Ectodermal cell (in vitro differentiated cells): ENCODE results near the gene VEGFB.

ENCODE experiments used
- H3K27ac ChIP-seq: 2 replicates; pipeline ENCODE4 v1.7.0; 2013; ENCODE audit warnings: mild to moderate bottlenecking, low read depth, low read length; ENCODE audit not compliant: insufficient read depth, poor library complexity, severe bottlenecking
- H3K27me3 ChIP-seq: 2 replicates; pipeline ENCODE4 v1.7.0; 2013; ENCODE audit warnings: mild to moderate bottlenecking, low read length; ENCODE audit not compliant: insufficient read depth, control insufficient read depth, poor library complexity, severe bottlenecking
- H3K36me3 ChIP-seq: one replicate; pipeline ENCODE4 v1.7.0; 2013; ENCODE audit warnings: low read length; ENCODE audit not compliant: control insufficient read depth, insufficient read depth
- H3K4me1 ChIP-seq: one replicate; pipeline ENCODE4 v1.7.0; 2013; ENCODE audit warnings: low read length; ENCODE audit not compliant: control insufficient read depth, insufficient read depth
- H3K4me3 ChIP-seq: 2 replicates; pipeline ENCODE4 v1.7.0; 2013; ENCODE audit warnings: low read depth, low read length, control low read depth; ENCODE audit not compliant: insufficient read depth
- H3K9me3 ChIP-seq: 2 replicates; pipeline ENCODE4 v1.7.0; 2013; ENCODE audit warnings: mild to moderate bottlenecking, low read length, moderate library complexity; ENCODE audit not compliant: control insufficient read depth
- WGBS, 2 experiments: methylation state at CpG; one replicate each; pipeline ENCODE4 v1.1.7; 2013; ENCODE audit warnings: missing lambda C conversion rate in 2 of 2; 5-methylcytosine and 5-hydroxymethylcytosine counted together

The VEGFB gene

DNA sequence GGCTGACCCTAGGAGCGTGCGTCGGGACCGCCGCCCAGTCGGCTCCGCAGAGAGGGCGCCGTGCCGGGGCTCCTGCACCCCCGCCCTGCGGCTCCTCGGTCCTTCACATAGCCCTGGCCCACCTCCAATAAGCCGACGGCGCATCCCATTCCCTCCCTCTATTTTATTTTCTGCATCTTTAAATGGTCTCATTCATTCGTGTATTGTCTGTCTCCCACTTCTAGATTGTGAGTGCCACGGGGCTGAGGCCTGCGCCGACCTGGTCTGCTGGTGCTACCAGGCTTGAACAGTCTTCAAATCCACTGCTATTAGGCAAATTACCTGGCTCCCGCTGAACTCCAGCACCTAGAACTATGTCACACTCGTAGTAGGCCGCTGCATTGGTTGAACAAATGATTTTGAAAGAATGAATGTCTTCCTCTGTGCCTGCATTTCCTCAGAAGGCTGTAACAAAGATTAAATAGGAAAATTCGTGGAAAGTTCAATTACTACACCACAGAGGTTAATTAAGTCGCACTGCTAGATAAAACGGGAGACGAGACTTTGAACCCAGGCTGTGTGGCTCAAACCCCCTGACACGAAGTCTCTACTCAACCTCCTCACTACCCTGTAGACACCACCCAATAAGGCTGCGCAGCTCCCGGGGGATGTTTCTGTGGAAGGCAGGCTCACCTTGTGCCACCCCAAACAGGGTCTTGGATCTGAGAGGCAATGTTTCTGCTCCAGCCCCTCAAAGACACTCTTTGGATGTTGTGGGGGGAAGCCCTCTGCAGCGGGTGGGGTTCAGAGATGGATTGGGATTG is 13.5 kb downstream of the VEGFB start:
- H3K36me3 ChIP-seq: peaks cover 5% of the 10 kb centered on the region
- peaks cover 27% of the 10 kb centered on the region for H3K4me1 ChIP-seq
- 41% methylated on average over 31 of the region's 31 CpGs for WGBS, 2 experiments
- H3K27me3 ChIP-seq: peaks cover 10% of the 10 kb centered on the region
- no peak overlapping the region for H3K27ac ChIP-seq
- H3K9me3 ChIP-seq: no peaks in the 10 kb centered on the region
- peak overlapping the region; percentile 77 for H3K4me3 ChIP-seq

DNA sequence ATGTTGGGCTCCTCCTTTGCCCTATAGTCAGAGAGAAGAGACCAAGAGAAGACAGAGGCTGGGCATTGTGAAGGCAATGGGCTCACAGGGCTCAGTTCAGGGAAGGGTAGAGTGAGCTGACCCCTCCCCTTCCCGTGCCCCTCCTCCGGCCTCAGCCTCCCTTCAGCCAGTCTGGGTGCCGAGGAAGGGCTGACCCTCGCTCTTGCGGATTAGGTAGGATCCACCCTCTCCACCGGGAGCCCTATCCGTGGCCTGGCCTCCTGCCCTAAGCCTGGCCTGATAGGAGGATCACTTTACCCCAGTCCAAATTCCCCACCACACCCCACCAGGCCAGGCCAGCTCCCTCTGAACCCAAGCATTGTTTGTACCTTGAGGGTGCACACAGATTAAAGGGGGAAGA is 14.2 kb downstream of the VEGFB start:
- H3K27ac ChIP-seq: no peak overlapping the region
- H3K9me3 ChIP-seq: no peaks in the 10 kb centered on the region
- peaks cover 27% of the 10 kb centered on the region for H3K4me1 ChIP-seq
- H3K27me3 ChIP-seq: peaks cover 10% of the 10 kb centered on the region
- peaks cover 1% of the 10 kb centered on the region for H3K36me3 ChIP-seq
- H3K4me3 ChIP-seq: no peak overlapping the region
- 33 to 41% methylated on average over 7 of the region's 7 CpGs for WGBS, 2 experiments

DNA sequence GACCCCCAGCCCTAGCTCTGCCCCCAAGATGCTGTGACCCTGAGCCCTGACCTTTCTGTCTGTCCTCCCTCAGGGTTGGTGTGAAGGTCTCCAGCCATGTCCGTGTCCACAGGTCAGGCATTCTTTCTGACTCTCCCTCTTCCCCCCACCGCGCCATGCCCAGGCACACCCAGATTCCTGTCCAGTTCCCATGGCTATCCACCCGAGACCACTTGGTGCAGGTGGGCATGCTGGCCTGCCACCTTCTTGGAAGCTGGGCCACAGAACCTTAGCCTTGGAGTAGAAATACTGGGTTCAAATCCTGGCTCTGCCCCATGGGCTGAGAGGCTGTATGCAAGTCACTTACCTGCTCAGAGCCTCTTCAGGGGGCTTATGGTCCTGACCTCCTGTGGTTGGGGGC is 14.7 kb downstream of the VEGFB start:
- WGBS, 2 experiments: 84 to 92% methylated on average over 4 of the region's 4 CpGs
- no peak overlapping the region for H3K4me3 ChIP-seq
- H3K36me3 ChIP-seq: no peaks in the 10 kb centered on the region
- peaks cover 27% of the 10 kb centered on the region for H3K4me1 ChIP-seq
- H3K9me3 ChIP-seq: no peaks in the 10 kb centered on the region
- H3K27me3 ChIP-seq: peaks cover 10% of the 10 kb centered on the region
- no peak overlapping the region for H3K27ac ChIP-seq

DNA sequence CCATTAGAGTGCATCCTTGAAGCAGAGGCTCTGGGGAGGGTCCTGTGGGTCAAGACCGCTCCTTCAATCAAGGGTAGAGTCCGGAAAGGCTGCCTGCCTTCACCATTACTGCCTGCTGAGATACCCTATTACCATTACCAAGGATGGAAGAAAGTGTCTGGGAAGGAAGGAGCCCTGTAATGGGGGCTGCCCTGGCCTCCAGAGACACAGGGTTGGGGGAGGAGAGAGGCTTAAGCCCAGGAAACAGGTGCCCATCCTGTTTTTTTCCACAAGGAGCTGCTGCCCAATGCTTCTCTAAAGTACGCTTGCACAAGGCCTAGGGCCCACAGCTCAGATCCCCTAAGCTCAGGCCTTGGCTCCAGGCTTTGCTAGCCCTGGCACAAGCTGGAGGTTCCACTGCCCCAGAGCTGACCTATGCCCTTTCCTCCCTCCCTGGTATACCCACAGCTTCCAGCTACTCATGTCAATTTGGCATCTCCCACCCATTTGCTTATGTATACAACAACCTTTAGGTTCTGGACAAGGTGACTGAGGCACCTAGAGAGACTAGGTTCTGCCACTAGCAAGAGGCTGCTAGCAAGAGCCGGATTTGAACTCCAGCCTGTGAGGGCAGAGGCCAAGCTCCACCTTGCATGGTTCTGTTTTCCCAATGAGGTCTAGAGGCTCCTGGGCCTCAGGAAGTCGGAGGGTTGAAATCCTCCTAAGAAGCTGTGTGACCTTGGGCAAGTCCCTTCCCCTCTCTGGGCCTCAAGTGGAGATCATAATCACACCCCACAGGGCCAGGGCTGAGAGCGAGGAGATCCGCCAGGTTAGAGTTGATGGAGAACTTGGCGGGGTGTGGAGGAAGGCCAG is 15.4 kb downstream of the VEGFB start:
- no peak overlapping the region for H3K27ac ChIP-seq
- peak overlapping the region; percentile 70 for H3K4me3 ChIP-seq
- H3K27me3 ChIP-seq: peaks cover 10% of the 10 kb centered on the region
- no peaks in the 10 kb centered on the region for H3K36me3 ChIP-seq
- H3K9me3 ChIP-seq: no peaks in the 10 kb centered on the region
- WGBS, 2 experiments: 65 to 71% methylated on average over 8 of the region's 8 CpGs
- H3K4me1 ChIP-seq: peaks cover 27% of the 10 kb centered on the region

DNA sequence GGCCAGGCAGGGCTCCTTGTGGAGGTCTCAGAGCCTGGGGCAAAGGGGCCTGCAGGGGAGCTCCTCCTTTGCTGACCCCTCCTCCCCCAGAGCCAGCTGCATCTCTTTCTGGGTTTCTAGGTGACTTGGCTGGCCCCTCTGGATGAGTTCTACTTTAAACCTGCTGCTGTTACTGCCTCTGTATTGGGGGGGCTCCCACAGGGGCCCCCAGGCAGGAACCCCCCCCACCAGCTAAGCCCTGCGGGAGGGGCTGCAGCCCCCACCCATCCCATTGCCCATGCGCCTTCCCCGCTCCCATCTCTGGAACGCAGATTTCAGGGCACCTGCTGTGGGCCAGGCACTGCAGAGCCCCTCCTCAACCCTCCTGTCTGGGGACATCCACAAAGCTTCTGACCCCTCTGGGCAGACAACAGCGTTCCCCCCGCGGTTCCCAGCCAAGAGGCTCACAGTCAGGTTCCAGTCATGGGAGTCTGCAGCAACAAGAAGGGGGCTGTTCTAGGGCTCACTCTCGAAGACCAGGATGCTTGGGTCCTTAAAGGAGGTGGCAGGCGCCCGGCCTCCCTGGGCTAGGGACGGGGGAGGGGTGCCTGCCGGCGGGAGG is 16.1 kb downstream of the VEGFB start:
- H3K27ac ChIP-seq: no peak overlapping the region
- no peaks in the 10 kb centered on the region for H3K36me3 ChIP-seq
- 3 to 4% methylated on average over 13 of the region's 13 CpGs for WGBS, 2 experiments
- peaks cover 20% of the 10 kb centered on the region for H3K4me1 ChIP-seq
- H3K27me3 ChIP-seq: peaks cover 10% of the 10 kb centered on the region
- peak overlapping the region; percentile 70 for H3K4me3 ChIP-seq
- no peaks in the 10 kb centered on the region for H3K9me3 ChIP-seq

DNA sequence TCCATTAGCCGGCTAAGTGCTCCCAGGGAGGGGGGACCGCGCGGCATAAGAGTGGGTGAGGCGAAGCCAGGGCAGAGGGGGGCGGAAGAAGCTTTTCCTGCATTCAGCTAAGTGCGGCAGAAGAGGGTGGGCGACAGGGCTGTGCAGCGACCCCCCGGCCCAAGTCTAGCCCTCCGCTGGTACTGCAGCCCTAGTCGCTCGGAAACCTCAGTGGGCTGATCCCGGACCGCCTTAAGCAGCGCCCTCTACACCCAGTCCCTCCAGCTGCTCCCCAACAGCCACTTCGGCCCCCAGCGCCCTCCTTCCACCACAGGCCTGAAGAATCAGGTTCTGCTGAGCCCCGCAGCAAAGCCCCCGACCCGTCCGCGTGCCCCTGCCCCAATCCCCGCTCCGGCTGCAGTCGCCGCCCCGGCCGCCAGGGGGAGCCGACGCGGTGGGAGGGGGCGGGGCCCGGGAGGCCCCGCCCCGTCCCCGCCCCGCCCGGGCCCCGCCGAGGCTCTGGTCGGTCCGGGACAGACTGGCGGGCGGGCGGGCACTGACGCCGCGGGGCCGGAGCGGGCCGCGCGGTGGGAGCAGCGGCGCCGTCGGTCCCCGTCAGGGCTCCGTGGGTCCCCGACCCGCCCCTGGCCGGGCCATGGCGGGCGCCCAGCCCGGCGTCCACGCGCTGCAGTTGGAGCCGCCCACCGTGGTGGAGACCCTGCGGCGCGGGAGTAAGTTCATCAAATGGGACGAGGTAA is 16.8 kb downstream of the VEGFB start, which contains the start of gene PLCB3:
Gene PLCB3 (plus strand): TSS at position 515 of the 737 bp plus-strand sequence. CDS start 120 bp downstream, at position 635.
- Histone ChIP-seq H3K9me3 (no peaks in the 10 kb centered on the region), H3K4me3 (peak within 1 kb of the TSS; percentile 70), H3K27me3 (peaks cover 10% of the 10 kb centered on the region), H3K4me1 (peaks cover 15% of the 10 kb centered on the region), H3K36me3 (no peaks in the 10 kb centered on the region), H3K27ac (no peak within 1 kb of the TSS)
- WGBS, 2 experiments: 1% methylated on average over 75 of the region's 75 CpGs

DNA sequence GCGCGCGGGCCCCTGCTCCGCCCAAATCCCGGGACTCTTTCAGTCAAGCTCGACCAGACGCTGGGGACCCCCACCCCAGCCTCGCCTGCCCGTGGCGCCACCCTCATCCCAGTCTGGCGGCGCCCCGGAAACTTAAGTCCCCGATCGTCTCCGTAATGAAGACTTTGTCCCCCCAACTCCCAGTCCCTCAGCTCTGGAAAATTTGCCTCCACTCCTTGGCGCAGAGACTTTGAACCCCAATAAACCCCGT is 17.3 kb downstream of the VEGFB start:
- H3K27ac ChIP-seq: no peak overlapping the region
- H3K36me3 ChIP-seq: no peaks in the 10 kb centered on the region
- H3K4me1 ChIP-seq: peaks cover 15% of the 10 kb centered on the region
- peaks cover 10% of the 10 kb centered on the region for H3K27me3 ChIP-seq
- peak overlapping the region; percentile 70 for H3K4me3 ChIP-seq
- 0 to 1% methylated on average over 18 of the region's 18 CpGs for WGBS, 2 experiments
- no peaks in the 10 kb centered on the region for H3K9me3 ChIP-seq

DNA sequence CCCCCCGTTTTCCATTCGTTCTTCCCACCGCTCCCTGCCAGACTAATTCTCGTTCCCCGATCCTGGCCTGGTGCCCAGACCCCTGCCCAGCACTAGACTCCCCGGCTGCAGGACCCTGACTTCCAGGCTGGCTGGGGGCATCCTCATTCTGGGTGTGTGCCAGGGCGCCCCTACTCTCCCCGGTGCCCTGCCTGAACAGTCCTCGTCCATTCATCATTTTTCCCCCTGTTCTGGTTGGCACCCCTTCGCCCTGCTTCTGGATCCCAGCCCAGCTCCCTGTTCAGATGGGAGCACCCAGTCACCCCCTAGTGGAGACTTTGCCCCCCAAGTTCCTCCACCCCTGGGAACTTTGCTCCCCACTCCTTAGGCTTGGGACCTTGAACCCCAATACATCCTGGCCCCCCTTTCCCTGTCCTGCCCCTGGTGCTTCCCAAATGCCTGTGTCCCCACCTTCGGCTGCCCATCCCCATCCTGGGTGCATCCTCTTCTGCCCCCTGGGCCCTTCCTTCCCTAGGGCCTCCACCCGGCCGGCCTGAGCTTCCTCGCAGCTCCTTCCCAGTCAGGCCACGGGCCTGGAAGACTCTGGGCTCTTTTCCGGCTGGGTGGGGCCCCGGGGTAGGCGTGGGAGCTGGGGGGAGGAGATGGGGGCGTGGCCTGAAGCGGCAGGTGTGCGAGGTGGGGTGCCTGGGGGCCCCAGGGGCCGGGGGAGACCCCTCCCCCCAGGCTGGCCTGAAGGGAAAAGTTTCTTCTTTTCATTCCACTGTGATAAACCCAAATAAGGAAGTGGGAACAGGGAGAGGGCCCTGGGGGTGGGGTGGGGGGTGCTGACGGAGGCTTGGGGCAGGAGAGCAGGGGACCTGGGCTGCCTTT is 17.9 kb downstream of the VEGFB start:
- WGBS, 2 experiments: 5 to 7% methylated on average over 23 of the region's 23 CpGs
- no peak overlapping the region for H3K27ac ChIP-seq
- peaks cover 15% of the 10 kb centered on the region for H3K4me1 ChIP-seq
- no peaks in the 10 kb centered on the region for H3K36me3 ChIP-seq
- H3K4me3 ChIP-seq: peak overlapping the region; percentile 70
- H3K27me3 ChIP-seq: peaks cover 10% of the 10 kb centered on the region
- H3K9me3 ChIP-seq: no peaks in the 10 kb centered on the region

DNA sequence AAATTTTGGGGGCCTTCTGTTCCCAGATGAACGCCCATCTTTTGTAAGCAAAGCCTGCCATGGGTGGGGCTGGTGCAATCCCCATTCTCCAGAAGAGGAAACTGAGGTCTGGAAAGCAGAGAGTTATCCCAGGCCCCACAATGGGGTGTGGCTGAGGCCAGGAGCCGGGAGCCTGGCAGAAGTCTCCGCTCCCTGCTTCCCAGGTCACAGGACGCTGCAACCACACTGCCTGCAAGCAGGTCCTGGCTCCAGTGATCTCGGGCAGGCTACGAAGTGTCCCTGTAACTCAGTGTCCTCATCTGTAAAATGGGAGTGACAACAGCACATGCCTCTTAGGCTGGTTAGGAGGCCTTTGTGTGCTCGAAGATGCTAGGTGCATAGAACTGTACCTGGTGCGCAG is 18.7 kb downstream of the VEGFB start:
- Histone ChIP-seq H3K27me3 (peaks cover 5% of the 10 kb centered on the region), H3K36me3 (no peaks in the 10 kb centered on the region), H3K4me3 (peak overlapping the region; percentile 70), H3K4me1 (peaks cover 10% of the 10 kb centered on the region), H3K27ac (no peak overlapping the region), H3K9me3 (no peaks in the 10 kb centered on the region)
- WGBS, 2 experiments: 77 to 81% methylated on average over 8 of the region's 8 CpGs
